Measurements from ENCODE around the gene ADGRV1.

ADGRV1 gene

DNA sequence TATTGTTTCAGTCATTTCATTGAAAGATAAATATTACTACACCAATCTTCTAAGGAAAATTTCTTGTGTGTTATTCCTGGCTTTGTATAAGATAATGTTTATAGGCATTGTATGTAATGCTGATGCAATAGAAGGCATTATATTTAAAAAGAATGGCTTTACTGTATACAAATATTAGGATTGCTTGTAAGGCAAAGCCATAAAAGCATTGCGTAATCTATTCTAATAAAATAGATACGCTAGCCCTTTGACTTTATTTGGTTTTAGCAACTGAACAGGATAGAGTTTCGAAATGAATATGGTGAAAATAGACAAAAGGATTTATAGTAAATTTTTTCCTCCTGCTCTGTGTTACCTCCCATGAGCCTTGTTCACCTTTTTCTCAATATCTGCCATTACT, 23.7 kb upstream of the ADGRV1 start:
- H3K27me3 ChIP-seq (replicated peaks; ENCODE audit: control insufficient read depth, insufficient read depth, low read length) = no peaks in the 10 kb centered on the region

DNA sequence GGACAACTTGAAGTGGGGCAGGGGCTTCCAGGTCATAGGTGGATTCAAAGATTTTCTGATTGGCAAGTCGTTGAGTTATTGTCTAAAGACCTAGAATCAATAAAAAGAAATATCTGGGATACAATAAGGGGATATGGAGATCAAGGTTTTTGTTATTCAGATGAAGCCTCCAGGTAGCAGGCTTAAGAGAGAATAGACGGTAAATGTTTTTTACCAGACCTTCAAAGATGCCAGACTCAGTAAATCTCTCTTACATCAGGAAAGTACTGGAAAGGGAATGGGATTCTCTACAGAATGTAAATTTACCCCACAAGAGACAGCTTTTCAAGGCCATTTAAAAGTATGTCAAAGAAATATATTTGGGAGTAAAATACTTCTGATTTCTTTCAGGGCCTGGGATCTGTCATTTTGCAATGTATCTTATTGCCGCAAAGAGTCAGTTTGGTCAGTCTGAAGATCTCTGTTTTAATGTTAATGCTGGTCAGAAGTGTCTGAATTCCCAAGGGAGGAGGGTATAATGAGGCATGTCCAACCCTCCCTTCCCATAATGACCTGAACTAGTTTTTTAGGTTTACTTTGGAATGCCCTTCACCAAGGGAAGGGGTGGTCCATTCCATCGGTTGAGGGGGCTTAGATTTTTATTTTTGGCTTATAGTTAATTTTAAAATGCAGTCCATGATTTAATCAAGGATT, 15.6 kb upstream of the ADGRV1 start:
- H3K4me3 ChIP-seq (ENCODE audit: low read length) = no peak overlapping the region
- no peak for DNase-seq (ENCODE audit: low read depth)
- H3K4me1 ChIP-seq (ENCODE audit: control insufficient read depth, insufficient read depth, low read length) = peaks cover 14% of the 10 kb centered on the region
- peaks cover 10% of the 10 kb centered on the region for H3K27me3 ChIP-seq (replicated peaks; ENCODE audit: control insufficient read depth, insufficient read depth, low read length)
- no peak overlapping the region for H3K9ac ChIP-seq (ENCODE audit: low read length)
- no peaks in the 10 kb centered on the region for H3K9me3 ChIP-seq (ENCODE audit: control insufficient read depth, low read length)
- no peaks in the 10 kb centered on the region for H3K36me3 ChIP-seq (ENCODE audit: control insufficient read depth, insufficient read depth, low read length, severe bottlenecking)

More for the DNA sequence above, 23.7 kb upstream of the ADGRV1 start:
- H3K9me3 ChIP-seq (ENCODE audit: control insufficient read depth, low read length) = no peaks in the 10 kb centered on the region
- no peak overlapping the region for H3K9ac ChIP-seq (ENCODE audit: low read length)
- H3K4me1 ChIP-seq (ENCODE audit: control insufficient read depth, insufficient read depth, low read length) = peaks cover 14% of the 10 kb centered on the region
- no peak overlapping the region for H3K4me3 ChIP-seq (ENCODE audit: low read length)
- no peaks in the 10 kb centered on the region for H3K36me3 ChIP-seq (ENCODE audit: control insufficient read depth, insufficient read depth, low read length, severe bottlenecking)
- DNase-seq (ENCODE audit: low read depth) = no peak

DNA sequence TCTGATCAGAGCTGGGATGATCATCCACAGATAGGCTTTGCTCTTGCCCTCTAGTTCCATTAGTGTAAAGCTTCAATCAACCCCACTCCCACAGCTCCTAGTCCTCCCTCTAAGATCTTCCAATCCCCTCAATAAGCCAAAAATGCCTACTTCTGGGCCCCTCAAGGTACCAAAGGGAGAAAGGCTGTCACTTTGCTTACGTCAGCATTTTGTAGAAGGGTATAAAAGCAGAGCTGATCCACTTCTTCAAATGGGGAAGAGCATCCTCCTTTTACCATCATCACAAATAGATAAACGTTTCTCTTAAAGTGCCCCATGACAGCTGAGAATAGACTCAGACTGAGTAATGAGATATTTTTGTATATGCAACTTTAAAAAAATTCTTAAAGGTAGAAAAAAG, 13.1 kb upstream of the ADGRV1 start:
- no peak for DNase-seq (ENCODE audit: low read depth)
- no peaks in the 10 kb centered on the region for H3K9me3 ChIP-seq (ENCODE audit: control insufficient read depth, low read length)
- H3K9ac ChIP-seq (ENCODE audit: low read length) = no peak overlapping the region
- peaks cover 14% of the 10 kb centered on the region for H3K27me3 ChIP-seq (replicated peaks; ENCODE audit: control insufficient read depth, insufficient read depth, low read length)
- H3K4me3 ChIP-seq (ENCODE audit: low read length) = no peak overlapping the region
- H3K36me3 ChIP-seq (ENCODE audit: control insufficient read depth, insufficient read depth, low read length, severe bottlenecking) = no peaks in the 10 kb centered on the region
- peaks cover 14% of the 10 kb centered on the region for H3K4me1 ChIP-seq (ENCODE audit: control insufficient read depth, insufficient read depth, low read length)

DNA sequence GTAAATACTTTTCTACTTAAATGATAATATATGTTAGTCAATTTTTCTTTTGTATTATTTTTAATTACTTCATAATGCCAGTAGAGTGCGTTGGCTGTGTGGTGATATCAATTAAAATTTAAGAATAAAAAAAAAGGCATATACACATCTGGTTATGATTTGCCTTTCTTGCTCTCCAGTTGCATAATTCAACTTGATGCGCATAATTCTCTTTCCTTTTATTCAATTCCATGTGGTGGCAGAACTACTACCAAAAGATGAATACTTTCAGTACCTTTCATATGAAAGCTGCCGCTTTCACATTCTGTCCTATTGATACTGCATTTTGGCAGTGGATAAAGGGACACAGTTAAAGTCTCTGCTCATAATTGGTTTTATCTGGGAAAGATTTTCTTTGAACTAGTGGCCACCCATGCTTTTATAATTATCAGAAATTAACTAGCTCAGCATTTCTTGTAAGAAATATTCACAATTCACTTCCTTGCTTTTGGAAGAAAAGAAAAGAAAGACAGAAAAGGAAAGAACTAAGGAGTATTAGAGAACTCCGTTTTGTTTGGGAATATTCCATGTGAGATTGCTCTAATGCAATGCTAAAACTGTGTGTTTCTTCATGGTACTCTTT, 12.3 kb upstream of the ADGRV1 start:
- Histone ChIP-seq H3K9me3 (ENCODE audit: control insufficient read depth, low read length) (no peaks in the 10 kb centered on the region), H3K9ac (ENCODE audit: low read length) (no peak overlapping the region), H3K36me3 (ENCODE audit: control insufficient read depth, insufficient read depth, low read length, severe bottlenecking) (no peaks in the 10 kb centered on the region), H3K4me1 (ENCODE audit: control insufficient read depth, insufficient read depth, low read length) (peaks cover 14% of the 10 kb centered on the region), H3K27me3 (replicated peaks; ENCODE audit: control insufficient read depth, insufficient read depth, low read length) (peaks cover 14% of the 10 kb centered on the region), H3K4me3 (ENCODE audit: low read length) (no peak overlapping the region)
- DNase-seq (ENCODE audit: low read depth) = peak; percentile 42

DNA sequence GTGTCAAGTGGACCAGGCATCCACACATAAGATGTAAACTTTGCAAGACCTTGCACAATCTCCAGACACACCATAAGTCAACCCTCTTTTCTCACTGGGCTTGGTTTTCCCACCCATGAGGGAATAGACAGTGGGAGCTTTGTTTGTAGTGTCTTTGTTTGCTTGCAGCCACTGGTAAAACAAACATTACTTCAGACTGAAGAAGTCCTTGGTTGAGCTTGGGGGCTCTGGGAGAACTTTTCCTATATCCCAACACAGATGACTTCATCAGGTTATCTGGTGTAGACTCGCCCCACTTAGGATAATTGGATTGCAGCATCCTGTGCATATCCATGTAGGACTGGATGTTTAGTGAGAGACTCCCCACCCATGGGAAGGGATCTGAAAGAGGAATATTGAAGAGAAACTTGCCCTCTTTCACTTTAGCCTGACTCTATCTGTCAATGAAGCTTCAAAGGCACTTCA, 11.5 kb upstream of the ADGRV1 start:
- Histone ChIP-seq H3K36me3 (ENCODE audit: control insufficient read depth, insufficient read depth, low read length, severe bottlenecking) (no peaks in the 10 kb centered on the region), H3K9me3 (ENCODE audit: control insufficient read depth, low read length) (no peaks in the 10 kb centered on the region), H3K4me3 (ENCODE audit: low read length) (no peak overlapping the region), H3K9ac (ENCODE audit: low read length) (no peak overlapping the region), H3K27me3 (replicated peaks; ENCODE audit: control insufficient read depth, insufficient read depth, low read length) (peaks cover 20% of the 10 kb centered on the region), H3K4me1 (ENCODE audit: control insufficient read depth, insufficient read depth, low read length) (peaks cover 14% of the 10 kb centered on the region)
- DNase-seq (ENCODE audit: low read depth) = no peak

DNA sequence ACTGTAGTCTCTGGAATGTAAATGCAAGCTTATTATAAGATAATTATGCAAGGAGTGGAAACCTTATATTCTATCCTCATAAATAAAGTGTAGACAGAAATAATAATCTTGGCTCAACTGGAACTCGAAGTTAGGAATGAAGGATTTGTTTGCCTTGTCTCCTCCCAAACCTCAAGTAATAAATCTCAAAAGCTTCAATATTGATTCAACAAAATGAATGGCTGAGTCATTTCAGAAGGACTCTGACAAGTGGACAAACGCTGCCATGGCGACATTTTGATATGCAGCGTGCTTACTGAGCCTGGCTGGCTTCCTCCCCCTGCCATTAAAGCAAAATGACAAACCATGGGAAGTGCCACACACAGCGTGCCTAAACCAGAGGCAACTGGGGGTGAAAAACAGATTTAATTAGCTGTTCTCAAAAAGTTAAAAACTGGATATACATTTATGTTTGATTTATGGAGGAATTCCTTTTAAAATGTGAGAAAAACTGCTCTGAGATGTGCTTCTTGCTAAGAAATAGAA, 10.5 kb upstream of the ADGRV1 start:
- Histone ChIP-seq H3K36me3 (ENCODE audit: control insufficient read depth, insufficient read depth, low read length, severe bottlenecking) (no peaks in the 10 kb centered on the region), H3K4me1 (ENCODE audit: control insufficient read depth, insufficient read depth, low read length) (peaks cover 14% of the 10 kb centered on the region), H3K9me3 (ENCODE audit: control insufficient read depth, low read length) (no peaks in the 10 kb centered on the region), H3K4me3 (ENCODE audit: low read length) (no peak overlapping the region), H3K27me3 (replicated peaks; ENCODE audit: control insufficient read depth, insufficient read depth, low read length) (peaks cover 30% of the 10 kb centered on the region), H3K9ac (ENCODE audit: low read length) (no peak overlapping the region)
- no peak for DNase-seq (ENCODE audit: low read depth)

DNA sequence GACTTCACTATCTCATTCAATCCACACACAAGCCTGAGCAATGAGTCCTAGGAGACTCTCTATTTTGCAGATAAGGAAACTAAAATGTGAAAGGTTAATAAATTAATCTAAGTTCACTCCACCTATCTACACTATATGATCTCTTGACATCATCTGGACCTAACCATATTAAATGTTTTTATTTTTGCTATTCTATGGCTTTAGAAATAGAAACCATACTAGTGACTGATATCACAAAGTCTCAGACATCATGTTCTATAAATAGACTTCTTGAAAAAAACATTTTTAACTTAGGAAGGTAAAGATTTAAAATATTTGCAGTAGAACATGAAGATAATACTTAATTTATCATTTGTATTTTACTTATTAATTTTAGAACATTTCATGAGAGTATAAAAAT, 9.4 kb upstream of the ADGRV1 start:
- Histone ChIP-seq H3K4me1 (ENCODE audit: control insufficient read depth, insufficient read depth, low read length) (peaks cover 10% of the 10 kb centered on the region), H3K9ac (ENCODE audit: low read length) (no peak overlapping the region), H3K9me3 (ENCODE audit: control insufficient read depth, low read length) (no peaks in the 10 kb centered on the region), H3K36me3 (ENCODE audit: control insufficient read depth, insufficient read depth, low read length, severe bottlenecking) (no peaks in the 10 kb centered on the region), H3K27me3 (replicated peaks; ENCODE audit: control insufficient read depth, insufficient read depth, low read length) (peaks cover 38% of the 10 kb centered on the region), H3K4me3 (ENCODE audit: low read length) (no peak overlapping the region)
- DNase-seq (ENCODE audit: low read depth) = no peak

DNA sequence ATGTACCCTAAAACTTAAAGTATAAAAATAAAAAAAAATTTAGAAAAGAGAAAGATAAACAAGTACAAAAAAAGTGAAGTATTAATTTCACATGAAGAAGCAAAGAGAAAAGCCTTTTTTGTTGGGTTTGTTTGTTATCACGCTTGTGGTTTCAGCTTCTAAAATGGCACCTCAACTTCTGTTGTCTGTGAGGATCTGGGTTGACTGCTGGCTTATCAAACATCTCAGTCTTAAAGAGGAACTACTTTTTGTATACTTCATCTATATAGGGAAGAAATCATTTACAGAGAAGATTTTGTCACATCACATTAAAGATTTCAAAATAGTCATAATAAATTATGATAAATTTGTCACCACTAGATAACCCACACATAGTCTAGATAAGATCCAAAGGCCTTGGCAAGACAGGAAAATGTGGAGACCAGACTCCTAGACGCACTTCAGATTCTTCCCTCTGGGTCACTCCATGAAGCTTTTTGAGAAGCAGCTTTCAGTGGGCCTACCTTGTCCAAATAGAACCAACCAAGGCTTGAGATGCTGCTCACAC, 8.8 kb upstream of the ADGRV1 start:
- Histone ChIP-seq H3K9ac (ENCODE audit: low read length) (no peak overlapping the region), H3K9me3 (ENCODE audit: control insufficient read depth, low read length) (no peaks in the 10 kb centered on the region), H3K4me3 (ENCODE audit: low read length) (no peak overlapping the region), H3K36me3 (ENCODE audit: control insufficient read depth, insufficient read depth, low read length, severe bottlenecking) (no peaks in the 10 kb centered on the region), H3K4me1 (ENCODE audit: control insufficient read depth, insufficient read depth, low read length) (peaks cover 5% of the 10 kb centered on the region), H3K27me3 (replicated peaks; ENCODE audit: control insufficient read depth, insufficient read depth, low read length) (peaks cover 44% of the 10 kb centered on the region)
- DNase-seq (ENCODE audit: low read depth) = no peak

DNA sequence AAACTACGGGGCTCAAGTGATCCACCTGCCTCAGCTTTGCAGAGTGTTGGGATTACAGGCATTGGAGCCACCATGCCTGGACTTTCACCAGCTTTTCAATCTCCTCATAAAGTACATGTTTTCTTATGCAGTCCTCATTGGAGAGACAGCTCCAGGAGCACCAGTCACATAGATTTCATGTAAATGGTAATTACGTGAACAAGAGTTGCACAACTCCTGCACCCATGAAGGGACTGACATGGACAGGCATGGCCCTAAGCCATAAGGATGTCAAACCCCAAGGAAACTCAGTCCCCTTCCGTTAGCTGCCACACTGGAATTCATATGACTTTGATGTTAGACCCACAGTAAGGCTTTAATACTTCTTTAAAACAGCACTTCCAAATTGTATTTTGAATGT, 7.6 kb upstream of the ADGRV1 start:
- H3K27me3 ChIP-seq (replicated peaks; ENCODE audit: control insufficient read depth, insufficient read depth, low read length) = peaks cover 48% of the 10 kb centered on the region
- no peak overlapping the region for H3K9ac ChIP-seq (ENCODE audit: low read length)
- H3K36me3 ChIP-seq (ENCODE audit: control insufficient read depth, insufficient read depth, low read length, severe bottlenecking) = no peaks in the 10 kb centered on the region
- H3K9me3 ChIP-seq (ENCODE audit: control insufficient read depth, low read length) = no peaks in the 10 kb centered on the region
- no peak for DNase-seq (ENCODE audit: low read depth)
- peaks cover 5% of the 10 kb centered on the region for H3K4me1 ChIP-seq (ENCODE audit: control insufficient read depth, insufficient read depth, low read length)
- no peak overlapping the region for H3K4me3 ChIP-seq (ENCODE audit: low read length)

DNA sequence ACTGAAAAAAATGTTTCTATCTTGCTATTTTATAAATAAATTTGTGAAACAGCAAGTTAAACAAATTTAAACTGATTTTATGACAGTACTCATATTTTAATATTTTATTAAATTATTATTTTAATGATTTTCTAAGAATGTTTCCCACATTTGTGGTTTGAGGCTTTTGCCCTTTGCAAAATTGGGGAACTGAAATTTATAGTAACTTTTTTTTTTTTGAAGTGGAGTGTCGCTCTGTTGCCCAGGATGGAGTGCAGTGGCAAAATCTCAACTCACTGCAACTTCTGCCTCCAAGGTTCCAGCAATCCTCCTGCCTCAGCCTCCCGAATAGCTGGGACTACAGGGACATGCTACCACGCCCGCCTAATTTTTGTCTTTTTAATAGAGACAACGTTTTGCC, 7.2 kb upstream of the ADGRV1 start:
- Histone ChIP-seq H3K36me3 (ENCODE audit: control insufficient read depth, insufficient read depth, low read length, severe bottlenecking) (no peaks in the 10 kb centered on the region), H3K9ac (ENCODE audit: low read length) (no peak overlapping the region), H3K9me3 (ENCODE audit: control insufficient read depth, low read length) (no peaks in the 10 kb centered on the region), H3K27me3 (replicated peaks; ENCODE audit: control insufficient read depth, insufficient read depth, low read length) (peaks cover 52% of the 10 kb centered on the region), H3K4me3 (ENCODE audit: low read length) (no peak overlapping the region), H3K4me1 (ENCODE audit: control insufficient read depth, insufficient read depth, low read length) (peaks cover 2% of the 10 kb centered on the region)
- DNase-seq (ENCODE audit: low read depth) = no peak

DNA sequence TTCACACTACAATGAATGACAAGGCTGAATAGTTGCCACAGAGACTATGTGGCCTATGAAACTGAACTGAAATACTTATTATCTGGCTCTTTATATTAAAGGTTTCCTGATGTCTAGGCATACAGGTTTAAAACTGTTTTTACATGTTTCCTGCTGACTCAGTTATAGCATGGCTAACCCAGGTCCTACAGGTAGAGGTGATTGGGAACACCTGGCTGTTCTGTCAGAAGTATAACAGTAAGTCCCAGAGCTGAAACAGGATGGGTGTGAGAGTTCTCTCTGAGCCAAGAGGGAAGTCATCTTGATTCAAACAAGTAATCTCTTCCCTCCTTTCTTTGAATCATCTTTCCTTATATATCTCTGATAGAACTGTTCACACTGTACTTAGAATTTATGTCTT, 4.9 kb upstream of the ADGRV1 start:
- DNase-seq (ENCODE audit: low read depth) = no peak
- Histone ChIP-seq H3K4me1 (ENCODE audit: control insufficient read depth, insufficient read depth, low read length) (no peaks in the 10 kb centered on the region), H3K9ac (ENCODE audit: low read length) (no peak overlapping the region), H3K36me3 (ENCODE audit: control insufficient read depth, insufficient read depth, low read length, severe bottlenecking) (no peaks in the 10 kb centered on the region), H3K9me3 (ENCODE audit: control insufficient read depth, low read length) (no peaks in the 10 kb centered on the region), H3K4me3 (ENCODE audit: low read length) (no peak overlapping the region), H3K27me3 (replicated peaks; ENCODE audit: control insufficient read depth, insufficient read depth, low read length) (peaks cover 66% of the 10 kb centered on the region)

Measured in adipocyte (in vitro differentiated cells).